A549 (cell line): ENCODE results near the gene ZBTB20. TPM values are rescaled to one million over a fixed set of nuclear protein-coding genes. Genes with fewer than 3 reads are reported as not detected.

Experiments used
- ATAC-seq, 2 experiments: fragments of 200-7000 bp in 1 of 2; fragments of >200 bp in 1 of 2; cut with Nextera tagmentation in 1 of 2; cut with Tn5 transposase in 1 of 2; 3 replicates each; pipeline versions ENCODE4 v1.8.0 to v1.9.1; 2018 to 2020; ENCODE audit warnings: mild to moderate bottlenecking in 1 of 2, moderate library complexity in 1 of 2
- CTCF ChIA-PET: fragments of 300-600 bp; sonication (Branson Sonifier 250); formaldehyde crosslinking; extraction: SDS; loops from one replicate; lab custom pipeline; 2021; ENCODE audit warnings: antibody characterized with exemption, inconsistent platforms; lab: Yijun Ruan, JAX
- POLR2A ChIA-PET: fragments of 350-600 bp; formaldehyde crosslinking; extraction: SDS; loops from one replicate; lab custom pipeline; 2021; ENCODE audit warnings: antibody characterized with exemption, inconsistent platforms; lab: Yijun Ruan, JAX
- DNase-seq, 2 experiments: peaks; one replicate each; pipeline versions ENCODE4 v3.0.0 to v3.0.0-alpha.2; 2011 to 2016; ENCODE audit warnings: low read depth in 1 of 2, low spot score in 1 of 2
- FAIRE-seq: peaks from 2 replicates; lab custom pipeline; 2011; peaks lifted over from hg19 to GRCh38; lab: Jason Lieb, UNC
- H3K27ac ChIP-seq, 2 experiments: fragments of >200 bp; sonication (Bioruptor Twin); formaldehyde crosslinking; 3 replicates each; pipeline ENCODE4 v1.5.1; 2016 to 2017
- H3K4me1 ChIP-seq: fragments of >200 bp; sonication (Bioruptor Twin); formaldehyde crosslinking; 3 replicates; pipeline ENCODE4 v1.6.1; 2016
- H3K4me2 ChIP-seq: fragments of >200 bp; sonication (Bioruptor Twin); formaldehyde crosslinking; 3 replicates; pipeline ENCODE4 v1.6.1; 2016
- H3K4me3 ChIP-seq: fragments of >200 bp; sonication (Bioruptor Twin); formaldehyde crosslinking; 3 replicates; pipeline ENCODE4 v1.5.1; 2016
- H3K9me3 ChIP-seq: fragments of >200 bp; sonication (Bioruptor Twin); formaldehyde crosslinking; 3 replicates; pipeline ENCODE4 v1.6.1; 2016
- CBX8 ChIP-seq: fragments of 200-600 bp; sonication (generic); IDR thresholded peaks from 2 replicates; pipeline ENCODE4 v1.6.1; 2016
- E2F6 ChIP-seq: IDR thresholded peaks from 2 replicates; pipeline ENCODE4 v1.6.1; 2012; ENCODE audit warnings: low read depth, borderline replicate concordance
- ELK1 ChIP-seq: fragments of 150-350 bp; IDR thresholded peaks from 2 replicates; pipeline ENCODE4 v1.6.1; 2014; ENCODE audit warnings: low read depth, mild to moderate bottlenecking, low read length
- EP300 ChIP-seq, 2 experiments: fragments of >200 bp; sonication (Bioruptor Twin); formaldehyde crosslinking; IDR thresholded peaks; 2 replicates in 1 of 2; 3 replicates in 1 of 2; pipeline ENCODE4 v1.6.1; 2016 to 2017
- FOXS1 ChIP-seq: fragments of 250-450 bp; sonication (Bioruptor Pico); IDR thresholded peaks from 2 replicates; pipeline ENCODE4 v1.5.0; 2020; ENCODE audit warnings: mild to moderate bottlenecking, moderate library complexity
- HES2 ChIP-seq: fragments of >200 bp; sonication (Bioruptor Twin); formaldehyde crosslinking; IDR thresholded peaks from 2 replicates; pipeline ENCODE4 v1.6.1; 2016
- HEYL ChIP-seq: fragments of 250-450 bp; sonication (Bioruptor Pico); IDR thresholded peaks from 2 replicates; pipeline ENCODE4 v1.8.0; 2021; ENCODE audit warnings: mild to moderate bottlenecking, moderate library complexity
- JUN ChIP-seq, 2 experiments: fragments of >200 bp; sonication (Bioruptor Twin); formaldehyde crosslinking; IDR thresholded peaks; 2 replicates in 1 of 2; 3 replicates in 1 of 2; pipeline ENCODE4 v1.6.1; 2016 to 2017
- MAZ ChIP-seq: fragments of 150-350 bp; IDR thresholded peaks from 2 replicates; pipeline ENCODE4 v1.6.1; 2014; ENCODE audit warnings: antibody characterized with exemption, low read depth, low read length, borderline replicate concordance
- NFE2L2 ChIP-seq: fragments of 150-350 bp; conservative IDR thresholded peaks from 2 replicates; pipeline ENCODE4 v1.6.1; 2014; ENCODE audit warnings: low read length
- NPAS2 ChIP-seq: fragments of 250-450 bp; sonication (Bioruptor Pico); IDR thresholded peaks from 2 replicates; pipeline ENCODE4 v1.8.0; 2022; ENCODE audit warnings: mild to moderate bottlenecking, moderate library complexity, borderline replicate concordance
- NR3C1 ChIP-seq: fragments of >200 bp; sonication (Bioruptor Twin); formaldehyde crosslinking; IDR thresholded peaks from 3 replicates; pipeline ENCODE4 v1.6.1; 2017
- POLR2A ChIP-seq: IDR thresholded peaks from 2 replicates; pipeline ENCODE4 v1.6.1; 2012; ENCODE audit warnings: mild to moderate bottlenecking, low read length
- RARB ChIP-seq: fragments of 250-450 bp; sonication (Bioruptor Pico); IDR thresholded peaks from 2 replicates; pipeline ENCODE4 v1.8.0; 2021; ENCODE audit warnings: mild to moderate bottlenecking, moderate library complexity
- REST ChIP-seq: fragments of 200-600 bp; sonication (generic); IDR thresholded peaks from 2 replicates; pipeline ENCODE4 v1.6.1; 2016; ENCODE audit warnings: antibody characterized with exemption, mild to moderate bottlenecking, moderate library complexity
- SMC3 ChIP-seq: fragments of >200 bp; sonication (Bioruptor Twin); formaldehyde crosslinking; IDR thresholded peaks from 3 replicates; pipeline ENCODE4 v1.6.1; 2018; ENCODE audit warnings: inconsistent platforms
- USF2 ChIP-seq: fragments of 450-650 bp; IDR thresholded peaks from 2 replicates; pipeline ENCODE4 v1.6.1; 2014; ENCODE audit warnings: antibody characterized with exemption
- ZC3H11A ChIP-seq: fragments of 450-650 bp; IDR thresholded peaks from 2 replicates; pipeline ENCODE4 v1.6.1; 2014; ENCODE audit warnings: antibody characterized with exemption, mild to moderate bottlenecking
- ZFP36 ChIP-seq: fragments of 450-650 bp; IDR thresholded peaks from 2 replicates; pipeline ENCODE4 v1.6.1; 2014; ENCODE audit warnings: borderline replicate concordance; ENCODE audit not compliant: partially characterized antibody
- WGBS: methylation state at CpG from one replicate; pipeline ENCODE4 v1.1.6; 2017; ENCODE audit errors: missing lambda C conversion rate; 5-methylcytosine and 5-hydroxymethylcytosine counted together
- polyA plus RNA-seq, 4 experiments: library from polyadenylated mRNA; depleted of rRNA in 3 of 4; stranded (reverse); fragments of >200 nt; fragmentation: RNase III in 1 of 4; extraction: RNeasy Plus Mini Kit Qiagen cat#74134 plus additional on column Dnase treatment in 1 of 4; gene quantifications; 2 replicates in 3 of 4; 3 replicates in 1 of 4; pipeline ENCODE4 v1.2.3, GENCODE V29; 2011 to 2017

The ZBTB20 gene
- polyA plus RNA-seq, 2 of the 4 experiments (the other 2 are of a cell fraction): 0.85 to 5.0 TPM

- WGBS: 38% methylated on average over 3 of the region's 3 CpGs
- Histone ChIP-seq H3K27ac (no peak overlapping the region), H3K9me3 (no peaks in the 10 kb centered on the region), H3K4me2 (no peak overlapping the region), H3K4me1 (no peaks in the 10 kb centered on the region), H3K4me3 (no peak overlapping the region)
- POLR2A ChIA-PET: no interaction called here
- no peak for DNase-seq
- FAIRE-seq: no peak
- CTCF ChIA-PET: interaction anchor here (1.0 to 1.1 kb wide), 2 partner anchors 428 to 846 kb away, joined by 3 to 4 read pairs; no protein-coding TSS in a partner anchor
- TF ChIP-seq EP300 (IDR thresholded peaks at IDR 0.05): no peak
- TF ChIP-seq POLR2A: no peak
- no peak for TF ChIP-seq NFE2L2
- TF ChIP-seq JUN (IDR thresholded peaks at IDR 0.05): no peak
- TF ChIP-seq NPAS2 (CRISPR knock-in tag): no peak
- no peak for TF ChIP-seq E2F6
- ATAC-seq: no peak
Measured at GRCh38 chr3:114846779-114847178, 300.3 kb downstream of the ZBTB20 start.

- ChIA-PET POLR2A (no interaction called here), CTCF (interaction anchor here (1.0 kb wide), 1 partner anchor 847 kb away, joined by 3 read pairs; no protein-coding TSS in a partner anchor)
- ATAC-seq (0 out of 6 replicates have a peak, but pooled peaks of 1 of the 2 experiments have one; percentile 34), FAIRE-seq (no peak), DNase-seq (no peak)
- H3K4me3 ChIP-seq: no peak overlapping the region
- no peaks in the 10 kb centered on the region for H3K4me1 ChIP-seq
- no peak overlapping the region for H3K4me2 ChIP-seq
- H3K9me3 ChIP-seq: no peaks in the 10 kb centered on the region
- WGBS: 31% methylated on average over 1 of the region's 1 CpG
- H3K27ac ChIP-seq: no peak overlapping the region
- TF ChIP-seq SMC3: no peak
- TF ChIP-seq CBX8: no peak
- no peak for TF ChIP-seq EP300 (IDR thresholded peaks at IDR 0.05)
- no peak for TF ChIP-seq HES2
- no peak for TF ChIP-seq USF2
- no peak for TF ChIP-seq RARB (CRISPR knock-in tag)
- no peak for TF ChIP-seq ELK1
- TF ChIP-seq MAZ: no peak
- no peak for TF ChIP-seq NR3C1
- TF ChIP-seq NPAS2 (CRISPR knock-in tag): no peak
Measured at GRCh38 chr3:114846252-114846651, 300.8 kb downstream of the ZBTB20 start.

- ChIA-PET CTCF (interaction anchor here (1.2 kb wide), 1 partner anchor 14 kb away, joined by 3 read pairs; no protein-coding TSS in a partner anchor), POLR2A (no interaction called here)
- Histone ChIP-seq H3K4me1 (no peaks in the 10 kb centered on the region), H3K9me3 (no peaks in the 10 kb centered on the region), H3K4me3 (no peak overlapping the region), H3K4me2 (no peak overlapping the region), H3K27ac (no peak overlapping the region)
- no peak for TF ChIP-seq ZC3H11A
- TF ChIP-seq HEYL (CRISPR knock-in tag): no peak
- TF ChIP-seq REST: no peak
- TF ChIP-seq NR3C1: no peak
- TF ChIP-seq FOXS1 (CRISPR knock-in tag): no peak
- no peak for TF ChIP-seq ZFP36
- FAIRE-seq (no peak), DNase-seq (no peak), ATAC-seq (no peak)
- WGBS: 37% methylated on average over 1 of the region's 1 CpG
Measured at GRCh38 chr3:114841515-114841914, 305.6 kb downstream of the ZBTB20 start.
